Fibroblast of lung (primary cell): ENCODE results near the gene MAPK9. TPM values are rescaled to one million over a fixed set of nuclear protein-coding genes. Genes with fewer than 3 reads are reported as not detected.

ENCODE experiments used
- DNase-seq, 2 donors: peaks; one replicate each; pipeline versions ENCODE4 v3.0.0 to v3.0.0-alpha.2; 2010; ENCODE audit warnings: low read depth in 2 of 2
- H2AFZ ChIP-seq: 2 replicates; pipeline ENCODE4 v1.5.1; 2012; ENCODE audit warnings: low read length, control low read depth, inconsistent platforms
- H3K27ac ChIP-seq: 2 replicates; pipeline ENCODE4 v1.5.1; 2011; ENCODE audit warnings: low read length, control low read depth; ENCODE audit not compliant: insufficient read depth
- H3K27me3 ChIP-seq: 2 replicates; pipeline ENCODE4 v1.5.1; 2011; ENCODE audit warnings: mild to moderate bottlenecking, low read length; ENCODE audit not compliant: control insufficient read depth, insufficient read depth
- H3K36me3 ChIP-seq: 2 replicates; pipeline ENCODE4 v1.5.1; 2011; ENCODE audit warnings: low read length; ENCODE audit not compliant: control insufficient read depth, insufficient read depth
- H3K4me1 ChIP-seq: 2 replicates; pipeline ENCODE4 v1.5.1; 2011; ENCODE audit warnings: low read length; ENCODE audit not compliant: control insufficient read depth, insufficient read depth; ENCODE audit errors: extremely low read depth
- H3K4me2 ChIP-seq: 2 replicates; pipeline ENCODE4 v1.5.1; 2011; ENCODE audit warnings: low read length, control low read depth; ENCODE audit not compliant: insufficient read depth; ENCODE audit errors: extremely low read depth
- H3K4me3 ChIP-seq, 4 experiments: fragments of 200-600 bp in 1 of 4; sonication (generic) in 1 of 4; replicated peaks in 1 of 4; 2 replicates each; pipeline ENCODE4 v1.5.1; 2011 to 2016; ENCODE audit warnings: low read length in 4 of 4, low read depth in 3 of 4, mild to moderate bottlenecking in 3 of 4, control low read depth in 2 of 4, inconsistent platforms in 1 of 4, mixed read lengths in 1 of 4; ENCODE audit not compliant: insufficient read depth in 1 of 4; ENCODE audit errors: control extremely low read depth in 1 of 4
- H3K79me2 ChIP-seq: 2 replicates; pipeline ENCODE4 v1.5.1; 2012; ENCODE audit warnings: mild to moderate bottlenecking, low read length, inconsistent platforms; ENCODE audit not compliant: control insufficient read depth, insufficient read depth
- H3K9ac ChIP-seq: 2 replicates; pipeline ENCODE4 v1.5.1; 2011; ENCODE audit warnings: mild to moderate bottlenecking, low read length, control low read depth; ENCODE audit not compliant: insufficient read depth
- H3K9me3 ChIP-seq: 2 replicates; pipeline ENCODE4 v1.5.1; 2012; ENCODE audit warnings: low read depth, low read length; ENCODE audit not compliant: control insufficient read depth, insufficient read depth
- H4K20me1 ChIP-seq: 2 replicates; pipeline ENCODE4 v1.5.1; 2011; ENCODE audit warnings: low read length; ENCODE audit not compliant: control insufficient read depth, insufficient read depth; ENCODE audit errors: extremely low read depth
- EZH2 ChIP-seq: IDR thresholded peaks from 2 replicates; pipeline ENCODE4 v1.5.1; 2012; ENCODE audit warnings: low read length, control low read depth, mild to moderate bottlenecking; ENCODE audit errors: missing control alignments
- polyA plus RNA-seq, 2 donors: library from polyadenylated mRNA; depleted of rRNA in 1 of 2; stranded (reverse) in 1 of 2; unstranded in 1 of 2; fragments of >200 nt; gene quantifications; 2 replicates each; pipeline ENCODE4 v1.2.1, GENCODE V29; 2011 to 2012; ENCODE audit warnings: missing spikeins in 1 of 2
- total RNA-seq: library from RNA; depleted of rRNA; stranded (reverse); fragments of >200 nt; gene quantifications from 2 replicates; pipeline ENCODE4 v1.2.1, GENCODE V29; 2014
- TF ChIP-seq, protein P1 (sequence below), 2 donors: IDR thresholded peaks in 1 of 2; conservative IDR thresholded peaks in 1 of 2; 1 replicate in 1 of 2; 2 replicates in 1 of 2; pipeline ENCODE4 v1.5.1; 2011 to 2012; ENCODE audit warnings: low read length in 2 of 2, control low read depth in 1 of 2, inconsistent platforms in 1 of 2, low read depth in 1 of 2, mild to moderate bottlenecking in 1 of 2

The MAPK9 gene
- total and polyA plus RNA-seq, 2 donors (not counting 1 experiment from before 2014, with no cell fraction given) = 27.6 to 36.8 TPM

DNA sequence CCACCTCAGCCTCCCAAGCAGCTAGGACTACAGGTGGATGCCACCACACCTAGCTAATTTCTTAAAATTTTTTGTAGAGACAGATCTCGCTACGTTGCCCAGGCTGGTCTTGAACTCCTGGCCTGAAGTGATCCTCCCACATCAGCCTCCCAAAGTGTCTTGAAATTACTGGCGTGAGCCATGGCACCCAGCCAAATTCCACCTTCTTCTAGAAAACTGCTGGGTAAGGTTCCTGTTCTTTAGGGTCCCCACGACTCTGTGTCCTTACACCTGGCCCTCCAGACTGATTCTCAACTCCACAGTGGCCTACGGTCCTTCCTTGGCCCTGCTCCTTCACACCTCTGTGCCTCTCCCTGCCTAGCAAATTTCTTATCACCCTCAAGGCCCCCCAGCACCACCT lies 1.9 kb downstream of the MAPK9 start:
- no peak for DNase-seq
- H3K4me1 ChIP-seq = peaks cover 4% of the 10 kb centered on the region
- no peak overlapping the region for H3K4me3 ChIP-seq
- TF ChIP-seq, protein P1, sequence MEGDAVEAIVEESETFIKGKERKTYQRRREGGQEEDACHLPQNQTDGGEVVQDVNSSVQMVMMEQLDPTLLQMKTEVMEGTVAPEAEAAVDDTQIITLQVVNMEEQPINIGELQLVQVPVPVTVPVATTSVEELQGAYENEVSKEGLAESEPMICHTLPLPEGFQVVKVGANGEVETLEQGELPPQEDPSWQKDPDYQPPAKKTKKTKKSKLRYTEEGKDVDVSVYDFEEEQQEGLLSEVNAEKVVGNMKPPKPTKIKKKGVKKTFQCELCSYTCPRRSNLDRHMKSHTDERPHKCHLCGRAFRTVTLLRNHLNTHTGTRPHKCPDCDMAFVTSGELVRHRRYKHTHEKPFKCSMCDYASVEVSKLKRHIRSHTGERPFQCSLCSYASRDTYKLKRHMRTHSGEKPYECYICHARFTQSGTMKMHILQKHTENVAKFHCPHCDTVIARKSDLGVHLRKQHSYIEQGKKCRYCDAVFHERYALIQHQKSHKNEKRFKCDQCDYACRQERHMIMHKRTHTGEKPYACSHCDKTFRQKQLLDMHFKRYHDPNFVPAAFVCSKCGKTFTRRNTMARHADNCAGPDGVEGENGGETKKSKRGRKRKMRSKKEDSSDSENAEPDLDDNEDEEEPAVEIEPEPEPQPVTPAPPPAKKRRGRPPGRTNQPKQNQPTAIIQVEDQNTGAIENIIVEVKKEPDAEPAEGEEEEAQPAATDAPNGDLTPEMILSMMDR (conservative IDR thresholded peaks at IDR 0.05 in 1 of 2, IDR thresholded peaks at IDR 0.05 in 1 of 2; ENCODE audit: low read depth in 1 of 2, low read length in 2 of 2) = no peak
- TF ChIP-seq EZH2 = no peak
- H2AFZ ChIP-seq = no peak overlapping the region
- no peak overlapping the region for H3K27ac ChIP-seq
- H3K9me3 ChIP-seq = no peaks in the 10 kb centered on the region
- no peak overlapping the region for H3K9ac ChIP-seq
- H3K4me2 ChIP-seq = no peak overlapping the region
- H3K79me2 ChIP-seq = peaks cover 12% of the 10 kb centered on the region
- no peaks in the 10 kb centered on the region for H3K27me3 ChIP-seq
- no peaks in the 10 kb centered on the region for H3K36me3 ChIP-seq
- H4K20me1 ChIP-seq = no peaks in the 10 kb centered on the region

DNA sequence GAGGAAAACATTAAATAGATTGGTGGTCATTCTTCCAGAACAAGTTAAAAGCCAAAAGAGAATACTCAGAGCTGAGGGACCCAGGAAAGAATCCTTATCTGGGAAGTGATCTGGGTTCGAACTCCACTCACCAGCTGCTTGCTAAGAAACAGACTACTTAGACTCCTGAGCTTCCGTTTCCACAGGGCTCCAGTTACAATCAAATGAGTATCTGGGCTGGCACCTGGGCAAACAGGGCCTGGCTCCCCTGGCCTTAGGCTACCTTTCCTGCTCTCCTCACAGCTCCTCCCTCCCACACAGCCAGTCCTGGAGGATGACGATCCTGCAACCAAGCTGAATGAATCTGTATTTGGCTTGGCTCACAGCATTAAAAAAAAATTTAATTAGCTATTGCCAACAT lies 2.5 kb downstream of the MAPK9 start:
- no peaks in the 10 kb centered on the region for H3K36me3 ChIP-seq
- H3K9ac ChIP-seq = no peak overlapping the region
- no peak overlapping the region for H3K4me2 ChIP-seq
- H3K27me3 ChIP-seq = no peaks in the 10 kb centered on the region
- H3K4me1 ChIP-seq = peaks cover 4% of the 10 kb centered on the region
- no peak for DNase-seq
- no peak overlapping the region for H3K4me3 ChIP-seq
- no peaks in the 10 kb centered on the region for H3K9me3 ChIP-seq
- TF ChIP-seq, protein P1 (conservative IDR thresholded peaks at IDR 0.05 in 1 of 2, IDR thresholded peaks at IDR 0.05 in 1 of 2; ENCODE audit: low read depth in 1 of 2, low read length in 2 of 2) = no peak
- no peak for TF ChIP-seq EZH2
- peaks cover 12% of the 10 kb centered on the region for H3K79me2 ChIP-seq
- H3K27ac ChIP-seq = no peak overlapping the region
- no peak overlapping the region for H2AFZ ChIP-seq
- H4K20me1 ChIP-seq = no peaks in the 10 kb centered on the region

DNA sequence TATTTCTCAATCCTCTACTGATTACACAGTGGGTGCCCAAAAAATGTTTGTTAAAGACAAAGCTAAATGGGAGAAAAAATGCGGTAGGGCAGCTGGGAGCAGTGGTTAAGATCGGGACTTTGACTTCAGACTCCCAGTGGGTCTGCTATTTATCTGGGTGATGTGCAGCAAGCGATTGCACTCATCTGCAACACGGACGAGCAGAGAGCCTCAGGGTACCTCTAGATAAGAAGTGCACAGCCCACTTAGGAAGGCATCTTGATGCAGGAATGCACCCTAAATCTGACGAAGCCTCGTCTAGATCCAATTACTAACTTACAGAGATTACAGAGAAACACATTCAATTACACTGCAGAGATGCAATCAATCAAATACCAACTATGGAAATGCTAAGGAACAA lies 4.0 kb downstream of the MAPK9 start:
- no peaks in the 10 kb centered on the region for H4K20me1 ChIP-seq
- DNase-seq = no peak

More for the DNA sequence above, 4.0 kb downstream of the MAPK9 start:
- Histone ChIP-seq H2AFZ (no peak overlapping the region), H3K4me2 (no peak overlapping the region), H3K9ac (no peak overlapping the region), H3K36me3 (peaks cover 2% of the 10 kb centered on the region), H3K27me3 (no peaks in the 10 kb centered on the region), H3K79me2 (peaks cover 12% of the 10 kb centered on the region), H3K4me3 (no peak overlapping the region), H3K4me1 (no peaks in the 10 kb centered on the region), H3K9me3 (no peaks in the 10 kb centered on the region), H3K27ac (no peak overlapping the region)
- TF ChIP-seq EZH2 = no peak
- TF ChIP-seq, protein P1 (conservative IDR thresholded peaks at IDR 0.05 in 1 of 2, IDR thresholded peaks at IDR 0.05 in 1 of 2; ENCODE audit: low read depth in 1 of 2, low read length in 2 of 2) = no peak
